Measurements from ENCODE around the gene PPAN. TPM values are rescaled to one million over a fixed set of nuclear protein-coding genes. Genes with fewer than 3 reads are reported as not detected.
A peak's percentile ranks its signal among the peaks of the same experiment; 100 is the strongest.

Gene PPAN
- total RNA-seq, 4 donors from 2014 or later, result 38.7 to 61.3 (median 52.9) TPM

DNA sequence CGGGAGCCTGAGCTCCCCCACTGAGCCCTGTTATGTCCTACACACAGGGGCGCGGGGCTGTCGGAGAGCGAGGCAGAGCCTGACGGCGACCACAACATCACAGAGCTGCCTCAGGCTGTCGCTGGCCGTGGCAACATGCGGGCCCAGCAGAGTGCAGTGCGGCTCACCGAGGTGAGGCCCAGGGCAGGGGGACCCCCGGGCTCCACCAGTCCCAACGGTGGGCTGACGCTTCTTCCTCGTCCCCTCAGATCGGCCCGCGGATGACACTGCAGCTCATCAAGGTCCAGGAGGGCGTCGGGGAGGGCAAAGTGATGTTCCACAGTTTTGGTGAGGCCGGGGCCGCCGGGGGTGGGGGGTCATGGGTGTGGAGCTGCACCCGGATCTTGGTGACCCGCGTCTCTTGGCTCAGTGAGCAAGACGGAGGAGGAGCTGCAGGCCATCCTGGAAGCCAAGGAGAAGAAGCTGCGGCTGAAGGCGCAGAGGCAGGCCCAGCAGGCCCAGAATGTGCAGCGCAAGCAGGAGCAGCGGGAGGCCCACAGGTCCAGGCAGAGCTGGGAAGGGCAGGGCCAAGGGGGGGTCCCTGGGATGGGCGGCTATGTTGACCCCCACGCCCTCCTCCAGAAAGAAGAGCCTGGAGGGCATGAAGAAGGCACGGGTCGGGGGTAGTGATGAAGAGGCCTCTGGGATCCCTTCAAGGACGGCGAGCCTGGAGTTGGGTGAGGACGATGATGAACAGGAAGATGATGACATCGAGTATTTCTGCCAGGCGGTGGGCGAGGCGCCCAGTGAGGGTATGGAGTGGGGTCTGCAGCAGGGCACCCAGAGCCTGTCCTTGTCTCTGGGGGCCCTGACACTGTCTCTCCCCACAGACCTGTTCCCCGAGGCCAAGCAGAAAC lies 4.2 kb downstream of the PPAN start:
- intact Hi-C loops (cut with DNase I; ENCODE audit: low total_unique reads), result loop anchor here (10.0 kb wide), 2 partner anchors 134 to 176 kb away; partner anchors contain the start of gene OLFM2
- no peak for DNase-seq (ENCODE audit: low spot score in 2 of 2)
- H3K4me3 ChIP-seq (ENCODE audit: low read depth, poor library complexity, severe bottlenecking), result no peak overlapping the region
- 87 to 89% methylated on average over 36 to 44 of the region's 44 CpGs for WGBS, 2 donors
- TF ChIP-seq, protein P1, sequence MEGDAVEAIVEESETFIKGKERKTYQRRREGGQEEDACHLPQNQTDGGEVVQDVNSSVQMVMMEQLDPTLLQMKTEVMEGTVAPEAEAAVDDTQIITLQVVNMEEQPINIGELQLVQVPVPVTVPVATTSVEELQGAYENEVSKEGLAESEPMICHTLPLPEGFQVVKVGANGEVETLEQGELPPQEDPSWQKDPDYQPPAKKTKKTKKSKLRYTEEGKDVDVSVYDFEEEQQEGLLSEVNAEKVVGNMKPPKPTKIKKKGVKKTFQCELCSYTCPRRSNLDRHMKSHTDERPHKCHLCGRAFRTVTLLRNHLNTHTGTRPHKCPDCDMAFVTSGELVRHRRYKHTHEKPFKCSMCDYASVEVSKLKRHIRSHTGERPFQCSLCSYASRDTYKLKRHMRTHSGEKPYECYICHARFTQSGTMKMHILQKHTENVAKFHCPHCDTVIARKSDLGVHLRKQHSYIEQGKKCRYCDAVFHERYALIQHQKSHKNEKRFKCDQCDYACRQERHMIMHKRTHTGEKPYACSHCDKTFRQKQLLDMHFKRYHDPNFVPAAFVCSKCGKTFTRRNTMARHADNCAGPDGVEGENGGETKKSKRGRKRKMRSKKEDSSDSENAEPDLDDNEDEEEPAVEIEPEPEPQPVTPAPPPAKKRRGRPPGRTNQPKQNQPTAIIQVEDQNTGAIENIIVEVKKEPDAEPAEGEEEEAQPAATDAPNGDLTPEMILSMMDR (IDR thresholded peaks at IDR 0.05), result no peak
- TF ChIP-seq POLR2A (IDR thresholded peaks at IDR 0.05), result no peak

DNA sequence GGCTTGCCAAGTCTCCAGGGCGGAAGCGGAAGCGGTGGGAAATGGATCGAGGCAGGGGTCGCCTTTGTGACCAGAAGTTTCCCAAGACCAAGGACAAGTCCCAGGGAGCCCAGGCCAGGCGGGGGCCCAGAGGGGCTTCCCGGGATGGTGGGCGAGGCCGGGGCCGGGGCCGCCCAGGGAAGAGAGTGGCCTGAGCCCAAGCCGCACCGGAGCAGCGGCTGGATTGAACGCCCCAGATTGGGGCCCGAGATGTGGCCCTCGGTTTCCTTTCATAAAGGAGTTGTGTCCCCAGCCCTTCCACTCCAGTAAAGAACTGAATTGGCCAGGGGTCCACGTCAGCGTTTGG lies 4.8 kb downstream of the PPAN start:
- WGBS, 2 donors, result 86 to 90% methylated on average over 19 of the region's 19 CpGs
- no peak for TF ChIP-seq POLR2A (IDR thresholded peaks at IDR 0.05)
- H3K4me3 ChIP-seq (ENCODE audit: low read depth, poor library complexity, severe bottlenecking), result no peak overlapping the region
- DNase-seq (ENCODE audit: low spot score in 2 of 2), result no peak
- intact Hi-C loops (cut with DNase I; ENCODE audit: low total_unique reads), result loop anchor here (10.0 kb wide), 2 partner anchors 134 to 176 kb away; partner anchors contain the start of gene OLFM2

GRCh38 chr19:10111405-10111811 lies 5.2 kb downstream of the PPAN start, which contains the start of gene P2RY11:
Gene P2RY11, plus strand, starts transcription at chr19:10111693. Its CDS starts 29 bp downstream, at chr19:10111722.
- no peak for DNase-seq (ENCODE audit: low spot score in 2 of 2)
- TF ChIP-seq, protein P1 (IDR thresholded peaks at IDR 0.05), result no peak
- TF ChIP-seq POLR2A (IDR thresholded peaks at IDR 0.05), result no peak
- no peak within 1 kb of the TSS for H3K4me3 ChIP-seq (ENCODE audit: low read depth, poor library complexity, severe bottlenecking)
- intact Hi-C loops (cut with DNase I; ENCODE audit: low total_unique reads), result loop anchor here (10.0 kb wide), 2 partner anchors 133 to 177 kb away; partner anchors contain the start of gene OLFM2
- WGBS, 2 donors, result 54 to 58% methylated on average over 8 of the region's 8 CpGs

DNA sequence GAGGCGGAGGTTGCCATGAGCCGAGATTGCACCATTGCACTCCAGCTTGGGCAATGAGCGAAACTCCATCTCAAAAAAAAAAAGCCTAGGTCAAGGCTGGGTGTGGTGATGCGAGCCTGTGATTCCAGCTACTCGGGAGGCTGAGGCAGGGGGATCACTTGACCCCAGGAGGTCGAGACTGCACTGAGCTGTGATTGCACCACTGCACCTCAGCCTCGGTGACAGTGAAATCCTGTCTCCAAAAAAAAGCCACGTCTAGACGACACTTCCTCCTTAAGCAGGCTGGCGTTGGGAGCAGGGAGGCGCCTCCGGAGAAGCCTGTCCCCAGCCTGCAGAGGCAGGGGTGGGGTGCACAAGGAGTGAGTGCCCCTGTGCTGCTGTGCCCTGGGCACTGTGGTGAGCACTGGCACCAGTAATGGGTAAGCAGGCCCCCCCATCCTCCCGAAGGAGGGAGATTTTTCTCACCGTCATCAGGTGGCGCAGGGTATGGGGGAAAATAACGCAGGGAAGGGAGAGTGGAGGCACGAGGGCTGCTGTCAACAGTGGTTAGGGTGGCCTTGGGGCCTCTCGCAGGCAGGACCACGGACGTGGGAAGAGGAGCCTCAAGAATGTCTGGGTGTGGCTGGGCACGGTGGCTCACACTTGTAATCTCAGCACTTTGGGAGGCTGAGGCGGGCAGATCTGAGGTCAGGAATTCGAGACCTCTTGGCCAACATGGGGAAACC lies 6.0 kb downstream of the PPAN start:
- intact Hi-C loops (cut with DNase I; ENCODE audit: low total_unique reads), result loop anchor here (10.0 kb wide), 2 partner anchors 133 to 177 kb away; partner anchors contain the start of gene OLFM2
- no peak for DNase-seq (ENCODE audit: low spot score in 2 of 2)
- TF ChIP-seq POLR2A (IDR thresholded peaks at IDR 0.05), result no peak
- TF ChIP-seq, protein P1 (IDR thresholded peaks at IDR 0.05), result no peak
- WGBS, 2 donors, result 50 to 53% methylated on average over 21 to 22 of the region's 23 CpGs
- H3K4me3 ChIP-seq (ENCODE audit: low read depth, poor library complexity, severe bottlenecking), result no peak overlapping the region

DNA sequence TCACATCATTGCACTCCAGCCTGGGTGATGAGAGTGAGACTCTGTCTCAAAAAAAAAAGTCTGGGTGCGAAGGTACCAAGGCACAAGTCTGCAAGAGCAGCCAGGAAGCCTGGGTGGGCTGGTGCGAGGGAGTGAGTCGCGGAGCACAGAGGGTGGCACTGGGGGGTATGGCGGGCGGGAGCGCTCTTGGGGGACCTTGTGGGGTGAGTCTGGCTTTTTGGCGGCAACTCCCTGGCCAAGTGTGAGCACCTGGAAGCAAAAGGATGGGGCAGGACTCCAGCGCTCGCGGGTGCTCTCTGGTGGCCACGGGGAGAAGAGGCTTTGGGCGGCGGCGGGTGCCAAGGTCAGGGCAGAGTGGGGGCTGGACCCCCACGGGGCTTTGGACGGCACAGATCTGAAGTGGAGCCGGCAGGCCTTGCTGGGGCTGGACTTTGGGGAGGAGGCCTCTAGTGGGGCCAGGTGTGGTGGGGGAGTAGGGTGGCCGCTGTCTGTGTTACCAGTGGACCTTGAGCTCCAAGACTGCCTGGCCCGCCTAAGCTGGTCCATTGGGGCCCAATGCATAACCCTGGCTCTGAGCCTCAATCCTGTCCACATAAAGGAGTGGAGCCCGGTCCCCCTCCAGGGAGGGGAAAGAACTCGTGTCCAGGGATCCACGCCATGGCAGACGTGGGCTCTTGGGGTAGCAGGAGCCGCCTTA lies 6.9 kb downstream of the PPAN start:
- TF ChIP-seq, protein P1 (IDR thresholded peaks at IDR 0.05), result peak in 1 of 3 donors; percentile 45
- TF ChIP-seq POLR2A (IDR thresholded peaks at IDR 0.05), result no peak
- no peak for DNase-seq (ENCODE audit: low spot score in 2 of 2)
- intact Hi-C loops (cut with DNase I; ENCODE audit: low total_unique reads), result loop anchor here (10.0 kb wide), 2 partner anchors 132 to 178 kb away; partner anchors contain the start of gene OLFM2
- H3K4me3 ChIP-seq (ENCODE audit: low read depth, poor library complexity, severe bottlenecking), result no peak overlapping the region
- 22 to 26% methylated on average over 16 to 25 of the region's 25 CpGs for WGBS, 2 donors

Data from lower leg skin (tissue), 4 donors.